HG02678 (cell line): Measurements from ENCODE around the gene ZNF536.
"Not testable (repeated sequence)": the region's sequence is repeated elsewhere in the genome, so short reads cannot be mapped to it uniquely, and the experiment has no call there.

Experiments
- ATAC-seq: cut with Tn5 transposase; IDR thresholded peaks from one replicate; pipeline ENCODE4 v1.9.1; 2021; ENCODE audit warnings: mild to moderate bottlenecking, moderate library complexity; ENCODE audit not compliant: unreplicated experiment

Gene ZNF536

DNA sequence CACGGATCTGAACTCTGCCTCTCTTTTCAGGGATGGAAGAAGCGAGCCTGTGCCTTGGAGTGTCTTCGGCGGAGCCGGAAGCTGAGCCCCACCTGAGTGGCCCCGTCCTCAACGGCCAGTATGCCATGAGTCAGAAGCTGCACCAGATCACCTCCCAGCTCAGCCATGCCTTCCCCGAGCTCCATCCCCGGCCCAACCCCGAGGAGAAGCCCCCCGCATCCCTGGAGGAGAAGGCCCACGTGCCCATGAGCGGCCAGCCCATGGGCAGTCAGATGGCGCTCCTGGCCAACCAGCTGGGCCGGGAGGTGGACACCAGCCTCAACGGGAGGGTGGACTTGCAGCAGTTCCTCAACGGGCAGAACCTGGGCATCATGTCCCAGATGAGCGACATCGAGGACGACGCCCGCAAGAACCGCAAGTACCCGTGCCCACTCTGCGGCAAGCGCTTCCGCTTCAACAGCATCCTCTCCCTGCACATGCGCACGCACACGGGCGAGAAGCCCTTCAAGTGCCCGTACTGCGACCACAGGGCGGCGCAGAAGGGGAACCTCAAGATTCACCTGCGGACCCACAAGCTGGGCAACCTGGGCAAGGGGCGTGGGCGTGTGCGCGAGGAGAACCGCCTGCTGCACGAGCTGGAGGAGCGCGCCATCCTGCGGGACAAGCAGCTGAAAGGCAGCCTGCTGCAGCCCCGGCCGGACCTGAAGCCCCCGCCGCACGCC, 71.5 kb downstream of the ZNF536 start:
- ATAC-seq: no peak

- no peak for ATAC-seq
These were observed 72.1 kb downstream of the ZNF536 start for GRCh38 chr19:30444253-30444671.

- ATAC-seq: no peak
These were observed 72.6 kb downstream of the ZNF536 start for GRCh38 chr19:30444686-30445232.

DNA sequence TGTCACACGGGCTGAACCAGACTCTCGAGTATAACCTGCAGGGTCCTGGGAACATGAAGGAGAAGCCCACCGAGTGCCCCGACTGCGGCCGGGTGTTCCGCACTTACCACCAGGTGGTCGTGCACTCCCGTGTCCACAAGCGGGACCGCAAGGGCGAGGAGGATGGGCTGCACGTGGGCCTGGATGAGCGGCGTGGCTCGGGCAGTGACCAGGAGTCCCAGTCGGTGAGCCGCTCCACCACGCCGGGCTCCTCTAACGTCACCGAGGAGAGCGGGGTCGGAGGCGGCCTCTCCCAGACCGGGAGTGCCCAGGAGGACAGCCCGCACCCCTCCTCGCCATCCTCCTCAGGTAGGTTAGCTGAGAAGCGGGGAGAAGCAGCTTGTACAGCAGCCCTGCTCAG, 73.2 kb downstream of the ZNF536 start:
- ATAC-seq: no peak

- ATAC-seq: not testable (repeated sequence)
These were observed 73.9 kb downstream of the ZNF536 start for GRCh38 chr19:30446120-30446519.

GRCh38 chr19:30446850-30447552, 74.8 kb downstream of the ZNF536 start:
- no peak for ATAC-seq

DNA sequence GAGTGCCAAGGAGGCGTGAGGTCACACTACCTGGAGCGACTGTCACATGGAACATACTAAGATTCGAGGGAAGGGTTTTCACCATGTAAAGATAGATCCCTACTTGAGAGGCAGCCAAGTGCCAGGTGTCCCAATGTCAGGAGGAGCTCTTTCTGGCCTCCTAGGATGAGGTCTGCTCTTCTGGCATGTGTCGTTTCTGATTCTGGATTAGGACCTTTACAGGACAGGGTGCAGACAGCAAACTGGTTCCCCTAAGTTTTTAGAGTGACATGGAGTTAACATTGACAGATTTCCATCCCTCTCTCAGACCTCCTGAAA, 75.3 kb downstream of the ZNF536 start:
- no peak for ATAC-seq

- no peak for ATAC-seq
These were observed 76.3 kb downstream of the ZNF536 start for GRCh38 chr19:30448386-30449077.

- ATAC-seq: no peak
These were observed 77.0 kb downstream of the ZNF536 start for GRCh38 chr19:30449078-30449590.

GRCh38 chr19:30449673-30450072, 77.5 kb downstream of the ZNF536 start:
- no peak for ATAC-seq

- no peak for ATAC-seq
These were observed 77.9 kb downstream of the ZNF536 start for GRCh38 chr19:30450100-30450499.

GRCh38 chr19:30450835-30451321, 78.7 kb downstream of the ZNF536 start:
- ATAC-seq: no peak

DNA sequence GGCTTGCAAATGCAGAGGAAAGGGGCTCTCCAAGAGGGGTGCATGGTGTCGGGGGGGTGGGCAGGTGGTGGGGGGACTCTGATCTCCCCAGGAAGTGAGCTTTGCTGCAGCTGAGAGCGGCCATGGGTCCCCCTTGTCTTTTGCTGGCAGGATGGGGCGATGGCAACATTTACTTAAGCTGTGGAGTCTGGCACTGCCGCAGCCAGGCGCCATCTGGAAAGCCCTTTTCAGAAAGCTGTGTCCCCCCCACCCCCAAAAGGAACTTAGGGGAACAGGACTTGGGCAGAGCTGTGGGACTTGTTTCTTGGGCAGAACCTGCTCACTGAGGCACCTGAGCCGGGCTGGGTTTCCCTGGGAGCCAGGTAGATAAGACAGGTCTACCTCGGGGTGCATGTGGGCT, 80.7 kb downstream of the ZNF536 start:
- ATAC-seq: no peak

DNA sequence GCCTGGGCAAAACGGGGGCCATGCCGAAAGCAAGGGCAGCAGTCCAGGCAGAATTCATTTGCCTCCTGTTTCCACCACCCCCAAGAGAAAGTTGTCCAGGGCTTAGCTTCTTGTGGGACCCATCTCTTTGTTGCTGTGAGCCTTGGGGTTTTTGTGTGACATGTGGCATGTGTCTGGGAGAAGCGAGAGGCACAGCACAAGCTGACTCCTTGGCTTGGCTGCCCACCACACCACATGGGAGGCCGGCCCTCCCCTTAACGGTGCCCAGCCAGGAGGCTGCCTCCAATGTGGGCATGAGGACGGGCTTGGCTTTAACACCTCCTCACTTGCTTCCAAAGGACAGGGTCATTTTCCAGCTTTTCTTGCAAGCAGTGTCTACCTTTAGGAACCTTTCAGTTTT, 81.6 kb downstream of the ZNF536 start:
- no peak for ATAC-seq

DNA sequence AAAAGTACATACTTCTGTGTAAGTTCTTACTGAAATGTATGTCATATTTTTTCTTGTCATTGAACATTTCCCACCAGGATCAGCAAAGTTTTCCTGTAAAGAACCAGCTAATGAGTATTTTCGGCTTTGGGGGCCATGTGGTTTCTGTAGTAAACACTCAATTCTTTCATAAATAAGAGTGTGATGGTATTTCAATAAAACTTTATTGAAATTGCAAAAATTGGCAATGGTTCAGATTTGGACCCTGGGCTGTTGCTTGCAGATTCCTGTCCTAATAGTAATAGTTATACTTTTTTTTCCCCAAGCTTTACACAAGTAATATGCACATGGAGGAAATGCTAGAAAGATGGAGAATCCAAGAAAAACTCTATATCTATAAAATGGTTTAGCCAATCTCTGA, 83.7 kb downstream of the ZNF536 start:
- no peak for ATAC-seq

DNA sequence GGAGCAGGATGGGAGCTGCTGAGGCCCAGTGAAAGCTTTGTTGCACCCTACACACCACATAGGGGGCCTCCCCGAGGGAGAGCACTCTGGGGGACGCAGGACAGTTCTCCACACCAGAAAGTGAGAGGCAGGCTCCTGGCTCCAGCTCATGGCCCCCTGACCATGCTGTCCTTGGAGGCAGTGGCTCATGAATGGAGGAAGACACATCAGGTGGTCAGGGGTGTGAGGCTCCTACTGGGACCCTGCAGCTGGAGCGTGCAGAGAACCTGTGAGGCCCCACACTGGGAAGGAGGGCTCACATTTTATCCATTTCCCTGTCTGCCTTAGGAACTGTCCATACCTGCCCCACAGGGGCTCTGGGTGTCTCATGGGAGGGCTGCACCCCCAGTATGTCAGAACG, 85.3 kb downstream of the ZNF536 start:
- ATAC-seq: no peak

- ATAC-seq: no peak
These were observed 87.7 kb downstream of the ZNF536 start for GRCh38 chr19:30459859-30460258.

DNA sequence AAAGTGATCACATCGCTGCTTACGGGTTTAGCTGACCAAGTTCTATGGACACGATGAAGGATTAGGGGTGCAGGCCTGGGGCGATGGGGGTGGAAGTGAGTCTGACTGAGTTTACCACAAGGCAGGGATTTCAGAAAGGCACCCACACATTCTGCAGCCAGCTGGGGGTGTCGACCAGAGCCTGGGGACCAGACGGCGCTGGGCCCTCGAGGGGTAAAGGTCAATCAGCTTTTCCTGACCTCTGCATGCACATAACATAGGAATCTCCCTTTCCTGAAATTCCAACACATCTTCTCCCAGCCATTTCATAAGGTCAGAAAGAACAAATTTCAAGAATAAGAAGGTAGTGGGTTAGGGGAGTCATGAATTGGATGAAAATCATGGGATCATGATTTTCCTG, 92.0 kb downstream of the ZNF536 start:
- ATAC-seq: no peak

DNA sequence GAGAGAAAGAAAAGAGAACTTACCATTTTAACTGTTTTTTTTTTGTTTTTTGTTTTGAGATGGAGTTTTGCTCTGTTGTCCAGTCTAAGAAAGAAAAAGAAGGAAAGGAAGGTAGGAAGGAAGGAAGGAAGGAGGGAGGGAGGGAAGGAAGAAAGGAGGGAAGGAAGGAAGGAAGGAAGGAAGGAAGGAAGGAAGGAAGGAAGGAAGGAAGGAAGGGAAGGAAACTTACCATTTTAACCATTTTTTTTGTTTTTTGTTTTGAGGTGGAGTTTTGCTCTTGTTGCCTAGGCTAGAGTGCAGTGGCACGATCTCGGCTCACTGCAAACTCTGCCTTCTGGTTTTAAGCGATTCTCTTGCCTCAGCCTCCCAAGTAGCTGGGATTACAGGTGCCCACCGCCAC, 94.4 kb downstream of the ZNF536 start:
- ATAC-seq: not testable (repeated sequence)

- ATAC-seq: no peak
These were observed 95.1 kb downstream of the ZNF536 start for GRCh38 chr19:30467239-30467638.

- no peak for ATAC-seq
These were observed 97.6 kb downstream of the ZNF536 start for GRCh38 chr19:30469774-30470173.
